ENCODE data around the gene OPCML.

The OPCML gene

DNA sequence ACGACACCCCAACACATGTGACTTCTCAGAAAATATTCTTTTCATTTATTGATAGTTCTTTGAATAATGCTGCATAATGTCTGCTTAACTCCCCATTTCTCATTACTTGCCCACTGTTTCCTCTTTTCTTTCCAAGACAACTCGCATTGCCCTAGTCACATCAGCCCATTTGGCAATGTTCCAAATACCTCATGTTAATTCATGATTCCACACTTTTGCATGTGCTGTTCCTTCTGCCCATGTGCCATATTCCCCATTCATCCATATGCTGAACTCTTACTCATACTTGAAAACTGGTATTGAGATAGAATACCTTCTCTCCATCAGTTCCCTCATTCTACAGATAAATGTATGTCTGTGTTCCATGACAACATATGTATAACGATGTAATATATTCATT, 993.7 kb downstream of the OPCML start:
- no CpG with 5 or more reads among the region's 3 CpGs for WGBS, 2 donors (ENCODE audit: extremely low coverage in 2 of 2, insufficient read length in 2 of 2, insufficient replicate concordance in 1 of 2)
- Histone ChIP-seq H2BK12ac (ENCODE audit: low read length) (no peak overlapping the region), H2AK5ac (ENCODE audit: low read depth, low read length) (no peak overlapping the region), H3K4me3 (ENCODE audit: low read length in 2 of 2) (no peak overlapping the region), H2BK15ac (ENCODE audit: low read length) (no peak overlapping the region), H2BK120ac (ENCODE audit: low read depth, low read length) (no peak overlapping the region), H3K4me2 (ENCODE audit: insufficient read depth, low read length, poor library complexity, severe bottlenecking) (no peak overlapping the region), H3K36me3 (replicated peaks in 1 of 2; ENCODE audit: control insufficient read depth in 2 of 2, insufficient read depth in 2 of 2, low read length in 2 of 2) (no peaks in the 10 kb centered on the region), H3K4me1 (ENCODE audit: control insufficient read depth in 2 of 2, insufficient read depth in 1 of 2, low read depth in 1 of 2, low read length in 2 of 2) (peaks cover 0 to 6% of the 10 kb centered on the region in 2 donors), H3K79me1 (ENCODE audit: low read depth, low read length) (no peaks in the 10 kb centered on the region), H4K8ac (ENCODE audit: low read depth, low read length) (no peak overlapping the region), H4K91ac (ENCODE audit: low read depth, low read length, poor library complexity) (no peak overlapping the region), H3K9ac (ENCODE audit: low read depth, low read length, poor library complexity) (no peak overlapping the region), H3K27ac (replicated peaks; ENCODE audit: low read length) (no peak overlapping the region), H3K9me3 (replicated peaks in 1 of 2; ENCODE audit: control insufficient read depth in 2 of 2, insufficient read depth in 1 of 2, low read depth in 1 of 2, low read length in 2 of 2) (no peaks in the 10 kb centered on the region), H3K4ac (ENCODE audit: low read length) (no peak overlapping the region), H3K18ac (ENCODE audit: low read length) (no peak overlapping the region), H3K23ac (ENCODE audit: low read depth, low read length, poor library complexity) (no peak overlapping the region), H3K14ac (ENCODE audit: low read length) (no peak overlapping the region), H2BK5ac (ENCODE audit: low read length) (no peak overlapping the region), H3K27me3 (ENCODE audit: control insufficient read depth in 3 of 3, insufficient read depth in 3 of 3, low read depth in 1 of 3, low read length in 3 of 3) (no peaks in the 10 kb centered on the region), H2AFZ (ENCODE audit: low read length) (no peak overlapping the region)
- no peak for DNase-seq (ENCODE audit: low spot score)

DNA sequence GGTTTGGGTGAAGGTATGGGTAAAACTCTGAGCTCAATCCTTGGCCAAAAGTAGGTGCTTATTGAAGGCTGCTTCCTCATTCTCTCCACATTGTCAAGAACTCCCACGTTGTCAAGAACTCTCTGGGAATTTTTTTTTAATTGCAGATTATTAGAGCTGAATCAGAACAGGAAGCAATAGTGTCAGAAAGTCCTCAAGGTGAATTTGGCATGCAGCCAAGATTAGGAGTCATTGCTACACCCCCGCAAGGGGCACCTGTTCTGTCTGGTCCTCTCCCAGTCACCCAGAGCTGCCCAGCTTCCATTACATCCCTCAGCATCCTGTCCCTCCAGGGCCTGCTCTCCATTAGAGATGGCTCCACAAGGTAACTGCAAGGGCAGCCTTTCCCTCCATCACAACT, 996.5 kb downstream of the OPCML start:
- H3K4me1 ChIP-seq (ENCODE audit: control insufficient read depth in 2 of 2, insufficient read depth in 1 of 2, low read depth in 1 of 2, low read length in 2 of 2), result peaks cover 2 to 4% of the 10 kb centered on the region in 2 donors
- H4K8ac ChIP-seq (ENCODE audit: low read depth, low read length), result no peak overlapping the region
- no peak overlapping the region for H2BK12ac ChIP-seq (ENCODE audit: low read length)
- H3K27ac ChIP-seq (replicated peaks; ENCODE audit: low read length), result no peak overlapping the region
- peaks cover 0 to 3% (median 0%) of the 10 kb centered on the region in 3 experiments for H3K27me3 ChIP-seq (ENCODE audit: control insufficient read depth in 3 of 3, insufficient read depth in 3 of 3, low read depth in 1 of 3, low read length in 3 of 3)
- no peak overlapping the region for H3K18ac ChIP-seq (ENCODE audit: low read length)
- H4K91ac ChIP-seq (ENCODE audit: low read depth, low read length, poor library complexity), result no peak overlapping the region
- no peaks in the 10 kb centered on the region for H3K79me1 ChIP-seq (ENCODE audit: low read depth, low read length)
- no peak overlapping the region for H2AK5ac ChIP-seq (ENCODE audit: low read depth, low read length)
- no peak overlapping the region for H3K4me2 ChIP-seq (ENCODE audit: insufficient read depth, low read length, poor library complexity, severe bottlenecking)
- no peak overlapping the region for H2AFZ ChIP-seq (ENCODE audit: low read length)
- H3K4me3 ChIP-seq (ENCODE audit: low read length in 2 of 2), result no peak overlapping the region
- H2BK15ac ChIP-seq (ENCODE audit: low read length), result no peak overlapping the region
- H3K9ac ChIP-seq (ENCODE audit: low read depth, low read length, poor library complexity), result no peak overlapping the region
- no peak overlapping the region for H3K23ac ChIP-seq (ENCODE audit: low read depth, low read length, poor library complexity)
- H2BK120ac ChIP-seq (ENCODE audit: low read depth, low read length), result no peak overlapping the region
- no peaks in the 10 kb centered on the region for H3K9me3 ChIP-seq (replicated peaks in 1 of 2; ENCODE audit: control insufficient read depth in 2 of 2, insufficient read depth in 1 of 2, low read depth in 1 of 2, low read length in 2 of 2)
- no peak overlapping the region for H2BK5ac ChIP-seq (ENCODE audit: low read length)
- WGBS, 2 donors (ENCODE audit: extremely low coverage in 2 of 2, insufficient read length in 2 of 2, insufficient replicate concordance in 1 of 2), result no CpG with 5 or more reads among the region's 2 CpGs
- no peak for DNase-seq (ENCODE audit: low spot score)
- H3K36me3 ChIP-seq (replicated peaks in 1 of 2; ENCODE audit: control insufficient read depth in 2 of 2, insufficient read depth in 2 of 2, low read length in 2 of 2), result no peaks in the 10 kb centered on the region
- no peak overlapping the region for H3K14ac ChIP-seq (ENCODE audit: low read length)
- no peak overlapping the region for H3K4ac ChIP-seq (ENCODE audit: low read length)

DNA sequence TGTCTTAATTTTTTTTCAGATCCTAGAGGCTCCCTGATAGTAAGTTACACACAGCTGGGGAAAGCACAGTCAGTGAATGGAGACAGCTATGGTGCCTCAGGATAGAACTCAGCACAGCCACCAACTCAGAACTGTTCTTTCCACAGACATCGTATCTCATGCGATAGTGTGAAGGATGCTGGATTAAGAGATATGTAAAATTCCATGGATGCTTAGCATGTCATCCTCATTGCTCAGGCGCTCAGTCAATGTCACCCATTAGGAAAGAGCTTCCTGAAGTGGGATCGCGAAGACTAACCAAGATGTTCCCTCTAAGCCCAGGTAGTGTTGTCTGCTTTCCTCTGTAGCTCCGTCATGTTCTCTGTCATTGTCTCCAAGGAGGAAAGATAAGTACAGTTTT, 1000.4 kb downstream of the OPCML start:
- Histone ChIP-seq H3K27me3 (ENCODE audit: control insufficient read depth in 3 of 3, insufficient read depth in 3 of 3, low read depth in 1 of 3, low read length in 3 of 3) (peaks cover 0 to 3% (median 0%) of the 10 kb centered on the region in 3 experiments), H3K14ac (ENCODE audit: low read length) (no peak overlapping the region), H3K4me3 (ENCODE audit: low read length in 2 of 2) (no peak overlapping the region), H4K91ac (ENCODE audit: low read depth, low read length, poor library complexity) (no peak overlapping the region), H3K79me1 (ENCODE audit: low read depth, low read length) (no peaks in the 10 kb centered on the region), H3K4ac (ENCODE audit: low read length) (no peak overlapping the region), H2BK15ac (ENCODE audit: low read length) (no peak overlapping the region), H3K9ac (ENCODE audit: low read depth, low read length, poor library complexity) (no peak overlapping the region), H3K36me3 (replicated peaks in 1 of 2; ENCODE audit: control insufficient read depth in 2 of 2, insufficient read depth in 2 of 2, low read length in 2 of 2) (no peaks in the 10 kb centered on the region), H3K4me1 (ENCODE audit: control insufficient read depth in 2 of 2, insufficient read depth in 1 of 2, low read depth in 1 of 2, low read length in 2 of 2) (peaks cover 0 to 2% of the 10 kb centered on the region in 2 donors), H4K8ac (ENCODE audit: low read depth, low read length) (no peak overlapping the region), H2AFZ (ENCODE audit: low read length) (no peak overlapping the region), H3K27ac (replicated peaks; ENCODE audit: low read length) (no peak overlapping the region), H2AK5ac (ENCODE audit: low read depth, low read length) (no peak overlapping the region), H3K4me2 (ENCODE audit: insufficient read depth, low read length, poor library complexity, severe bottlenecking) (no peak overlapping the region), H2BK5ac (ENCODE audit: low read length) (no peak overlapping the region), H2BK120ac (ENCODE audit: low read depth, low read length) (no peak overlapping the region), H3K18ac (ENCODE audit: low read length) (no peak overlapping the region), H3K9me3 (replicated peaks in 1 of 2; ENCODE audit: control insufficient read depth in 2 of 2, insufficient read depth in 1 of 2, low read depth in 1 of 2, low read length in 2 of 2) (no peaks in the 10 kb centered on the region), H3K23ac (ENCODE audit: low read depth, low read length, poor library complexity) (no peak overlapping the region), H2BK12ac (ENCODE audit: low read length) (no peak overlapping the region)
- no peak for DNase-seq (ENCODE audit: low spot score)
- WGBS, 2 donors (ENCODE audit: extremely low coverage in 2 of 2, insufficient read length in 2 of 2, insufficient replicate concordance in 1 of 2), result no CpG with 5 or more reads among the region's 6 CpGs

DNA sequence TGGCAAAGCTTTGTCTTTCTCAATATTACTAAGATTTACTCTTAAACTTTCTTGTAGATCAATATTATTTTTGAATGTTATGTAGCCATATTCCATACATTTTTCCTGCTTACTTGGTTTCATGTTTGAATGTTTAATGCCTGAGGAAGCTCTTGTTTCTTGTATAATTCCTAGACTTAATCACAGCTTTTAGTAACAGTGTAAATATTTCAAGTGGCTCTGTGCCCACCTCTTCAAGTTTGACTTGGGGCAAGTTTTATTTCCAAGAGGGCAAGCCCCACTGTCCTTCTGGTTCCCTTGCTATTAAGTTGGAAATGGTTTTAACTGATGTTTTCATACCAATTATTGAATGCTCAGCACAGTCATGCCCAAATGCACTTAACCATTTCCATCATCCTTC, 1004.1 kb downstream of the OPCML start:
- no peak overlapping the region for H2BK5ac ChIP-seq (ENCODE audit: low read length)
- no peaks in the 10 kb centered on the region for H3K9me3 ChIP-seq (replicated peaks in 1 of 2; ENCODE audit: control insufficient read depth in 2 of 2, insufficient read depth in 1 of 2, low read depth in 1 of 2, low read length in 2 of 2)
- H3K4me2 ChIP-seq (ENCODE audit: insufficient read depth, low read length, poor library complexity, severe bottlenecking), result no peak overlapping the region
- H3K79me1 ChIP-seq (ENCODE audit: low read depth, low read length), result no peaks in the 10 kb centered on the region
- no peak overlapping the region for H3K27ac ChIP-seq (replicated peaks; ENCODE audit: low read length)
- no peak overlapping the region for H2AFZ ChIP-seq (ENCODE audit: low read length)
- H3K4me3 ChIP-seq (ENCODE audit: low read length in 2 of 2), result no peak overlapping the region
- peaks cover 0 to 3% (median 0%) of the 10 kb centered on the region in 3 experiments for H3K27me3 ChIP-seq (ENCODE audit: control insufficient read depth in 3 of 3, insufficient read depth in 3 of 3, low read depth in 1 of 3, low read length in 3 of 3)
- H2BK12ac ChIP-seq (ENCODE audit: low read length), result no peak overlapping the region
- H3K36me3 ChIP-seq (replicated peaks in 1 of 2; ENCODE audit: control insufficient read depth in 2 of 2, insufficient read depth in 2 of 2, low read length in 2 of 2), result no peaks in the 10 kb centered on the region
- H3K23ac ChIP-seq (ENCODE audit: low read depth, low read length, poor library complexity), result no peak overlapping the region
- H2AK5ac ChIP-seq (ENCODE audit: low read depth, low read length), result no peak overlapping the region
- no peak overlapping the region for H3K4ac ChIP-seq (ENCODE audit: low read length)
- H2BK120ac ChIP-seq (ENCODE audit: low read depth, low read length), result no peak overlapping the region
- H2BK15ac ChIP-seq (ENCODE audit: low read length), result no peak overlapping the region
- peaks cover 0 to 2% of the 10 kb centered on the region in 2 donors for H3K4me1 ChIP-seq (ENCODE audit: control insufficient read depth in 2 of 2, insufficient read depth in 1 of 2, low read depth in 1 of 2, low read length in 2 of 2)
- H4K8ac ChIP-seq (ENCODE audit: low read depth, low read length), result no peak overlapping the region
- DNase-seq (ENCODE audit: low spot score), result no peak
- no peak overlapping the region for H3K14ac ChIP-seq (ENCODE audit: low read length)
- no peak overlapping the region for H3K9ac ChIP-seq (ENCODE audit: low read depth, low read length, poor library complexity)
- H3K18ac ChIP-seq (ENCODE audit: low read length), result no peak overlapping the region
- H4K91ac ChIP-seq (ENCODE audit: low read depth, low read length, poor library complexity), result no peak overlapping the region
